GM20000 (cell line): ENCODE results near the gene HOMER1.

Experiments used
- DNase-seq: peaks from one replicate; pipeline ENCODE4 v3.0.0; 2012; ENCODE audit warnings: low spot score
- TF ChIP-seq, protein P1 (sequence below): IDR thresholded peaks from 2 replicates; pipeline ENCODE4 v1.5.1; 2012; ENCODE audit warnings: mild to moderate bottlenecking, control low read depth; ENCODE audit errors: extremely low read depth, missing control alignments

The HOMER1 gene

DNA sequence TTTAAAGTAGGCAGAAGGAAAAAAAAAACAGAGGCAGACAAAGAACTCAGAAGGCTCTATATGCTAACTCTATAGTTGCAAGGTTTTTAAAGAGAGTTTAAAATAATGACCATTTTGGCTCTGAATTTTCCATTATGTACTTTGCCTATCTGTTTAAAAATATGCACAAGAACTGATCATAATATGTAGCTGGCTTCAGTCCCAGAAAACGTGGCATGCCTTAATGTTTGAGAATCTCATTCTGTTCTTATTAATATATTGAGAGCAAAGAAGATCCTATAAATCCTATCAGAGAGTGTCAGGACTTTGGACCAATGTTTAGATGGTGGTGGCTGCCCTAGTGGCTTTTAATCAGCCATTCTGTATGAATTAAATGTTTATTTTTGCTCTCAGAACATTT lies 156.5 kb downstream of the HOMER1 start:
- DNase-seq, result no peak
- TF ChIP-seq, protein P1, sequence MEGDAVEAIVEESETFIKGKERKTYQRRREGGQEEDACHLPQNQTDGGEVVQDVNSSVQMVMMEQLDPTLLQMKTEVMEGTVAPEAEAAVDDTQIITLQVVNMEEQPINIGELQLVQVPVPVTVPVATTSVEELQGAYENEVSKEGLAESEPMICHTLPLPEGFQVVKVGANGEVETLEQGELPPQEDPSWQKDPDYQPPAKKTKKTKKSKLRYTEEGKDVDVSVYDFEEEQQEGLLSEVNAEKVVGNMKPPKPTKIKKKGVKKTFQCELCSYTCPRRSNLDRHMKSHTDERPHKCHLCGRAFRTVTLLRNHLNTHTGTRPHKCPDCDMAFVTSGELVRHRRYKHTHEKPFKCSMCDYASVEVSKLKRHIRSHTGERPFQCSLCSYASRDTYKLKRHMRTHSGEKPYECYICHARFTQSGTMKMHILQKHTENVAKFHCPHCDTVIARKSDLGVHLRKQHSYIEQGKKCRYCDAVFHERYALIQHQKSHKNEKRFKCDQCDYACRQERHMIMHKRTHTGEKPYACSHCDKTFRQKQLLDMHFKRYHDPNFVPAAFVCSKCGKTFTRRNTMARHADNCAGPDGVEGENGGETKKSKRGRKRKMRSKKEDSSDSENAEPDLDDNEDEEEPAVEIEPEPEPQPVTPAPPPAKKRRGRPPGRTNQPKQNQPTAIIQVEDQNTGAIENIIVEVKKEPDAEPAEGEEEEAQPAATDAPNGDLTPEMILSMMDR, result no peak

GRCh38 chr5:79349881-79350280 lies 164.1 kb downstream of the HOMER1 start:
- DNase-seq, result no peak
- TF ChIP-seq, protein P1, result no peak

DNA sequence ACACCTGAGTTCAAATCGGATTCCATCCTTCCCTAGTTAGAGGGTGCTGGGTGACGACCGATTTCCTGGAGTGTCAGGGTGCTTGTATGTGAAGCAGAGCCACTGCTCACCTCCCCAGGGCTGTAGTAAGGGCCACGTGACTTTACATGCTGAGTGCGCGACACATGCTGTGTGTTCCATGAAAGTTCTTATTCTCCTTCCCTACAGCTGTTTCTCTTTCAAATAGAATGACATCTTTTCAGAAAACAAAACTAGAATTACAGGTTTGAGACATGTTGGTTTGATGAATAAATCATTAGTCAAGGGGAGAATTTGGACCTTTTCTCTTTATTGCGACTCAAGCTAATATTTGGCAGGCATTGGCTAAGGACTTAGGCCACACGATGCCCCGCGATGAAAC lies 164.9 kb downstream of the HOMER1 start:
- TF ChIP-seq, protein P1, result no peak
- DNase-seq, result no peak

DNA sequence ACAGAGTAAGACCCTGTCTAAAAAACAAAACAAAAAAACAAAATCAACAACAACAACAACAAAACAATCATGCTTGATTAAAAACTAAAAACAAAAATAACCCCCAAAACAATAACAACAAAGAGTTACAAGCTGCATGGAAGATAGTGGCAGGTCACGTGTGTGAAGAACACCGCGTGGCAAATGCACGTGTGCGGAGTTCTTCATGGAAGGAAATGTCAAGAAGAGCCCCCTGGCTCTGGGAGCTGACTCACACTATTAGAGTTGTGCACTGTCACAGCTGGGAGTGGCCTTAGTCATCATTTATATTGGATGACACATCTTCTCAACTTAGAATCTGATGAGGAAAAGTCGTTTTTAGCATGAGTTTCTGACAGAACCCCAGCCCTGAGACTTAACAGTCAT lies 167.5 kb downstream of the HOMER1 start:
- TF ChIP-seq, protein P1, result no peak
- DNase-seq, result no peak

DNA sequence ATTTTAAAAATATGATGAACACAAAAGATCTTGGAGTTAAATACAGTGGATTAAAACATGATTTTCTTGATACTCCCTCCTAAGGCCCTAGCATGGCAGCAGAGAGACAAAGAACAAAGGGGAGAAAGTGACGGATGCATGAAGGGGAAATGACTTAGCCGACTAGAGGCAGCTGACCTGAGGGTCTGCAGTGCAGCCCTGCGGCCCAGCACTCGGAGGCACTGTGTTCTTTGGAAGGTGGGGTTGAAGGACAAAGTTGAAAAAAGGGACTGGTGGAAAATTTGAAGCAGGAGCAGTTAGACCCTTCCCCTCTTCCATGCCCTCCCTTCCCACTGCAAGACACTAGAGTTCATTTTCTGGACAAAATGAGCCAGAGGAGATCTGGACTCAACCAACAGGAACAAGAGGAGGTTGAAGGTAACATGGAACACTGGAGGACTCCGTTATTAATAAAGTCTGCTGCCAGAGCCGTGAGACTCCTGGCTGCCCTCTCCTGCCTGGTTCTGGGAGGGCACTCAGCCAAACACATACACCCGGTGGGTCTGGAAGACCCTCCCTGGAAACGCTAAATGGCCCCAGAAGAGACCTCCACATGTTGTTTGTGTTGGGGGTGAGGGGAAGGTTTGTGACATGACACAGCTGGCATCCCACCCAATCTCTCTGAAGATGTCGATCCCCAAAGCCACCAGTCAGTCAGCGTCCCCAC lies 179.9 kb downstream of the HOMER1 start:
- TF ChIP-seq, protein P1, result no peak
- DNase-seq, result no peak

GRCh38 chr5:79330071-79330470 lies 183.9 kb downstream of the HOMER1 start:
- DNase-seq, result no peak
- TF ChIP-seq, protein P1, result no peak

- TF ChIP-seq, protein P1, result no peak
- no peak for DNase-seq
Observed at GRCh38 chr5:79329453-79329852, 184.5 kb downstream of the HOMER1 start.
